Thoracic aorta (tissue), 2 donors: ENCODE measurements around the gene ARPC5. TPM values are rescaled to one million over a fixed set of nuclear protein-coding genes. Genes with fewer than 3 reads are reported as not detected.
"Not testable (repeated sequence)": the region's sequence is repeated elsewhere in the genome, so short reads cannot be mapped to it uniquely, and the experiment has no call there.

ENCODE experiments used
- ATAC-seq: fragments of 150-250 bp; one replicate; pipeline ENCODE4 v1.8.0; 2017; ENCODE audit warnings: low read depth; ENCODE audit not compliant: insufficient number of reproducible peaks, low FRiP score
- DNase-seq: peaks from one replicate; pipeline ENCODE4 v3.0.0-alpha.2; 2020; ENCODE audit warnings: low spot score
- H3K27ac ChIP-seq, 2 donors: fragments of 200-600 bp; sonication (generic); 1 replicate in 1 of 2; 2 replicates in 1 of 2; pipeline ENCODE4 v1.5.1; 2016; ENCODE audit warnings: mild to moderate bottlenecking in 2 of 2, moderate library complexity in 2 of 2
- H3K27me3 ChIP-seq: fragments of 200-600 bp; sonication (generic); replicated peaks from 2 replicates; pipeline ENCODE4 v1.6.0; 2016; ENCODE audit warnings: mild to moderate bottlenecking; ENCODE audit not compliant: insufficient read depth
- H3K36me3 ChIP-seq: fragments of 200-600 bp; sonication (generic); one replicate; pipeline ENCODE4 v1.5.1; 2016
- H3K4me1 ChIP-seq, 2 donors: fragments of 200-600 bp; sonication (generic); 1 replicate in 1 of 2; 2 replicates in 1 of 2; pipeline versions ENCODE4 v1.5.1 to v1.6.0; 2016; ENCODE audit warnings: low read depth in 2 of 2, mild to moderate bottlenecking in 1 of 2; ENCODE audit not compliant: control insufficient read depth in 1 of 2
- H3K4me3 ChIP-seq: fragments of 200-600 bp; sonication (generic); 2 replicates; pipeline ENCODE4 v1.5.1; 2016; ENCODE audit warnings: mild to moderate bottlenecking
- H3K9me3 ChIP-seq: fragments of 200-600 bp; sonication (generic); 2 replicates; pipeline ENCODE4 v1.5.1; 2016
- CTCF ChIP-seq: fragments of 200-600 bp; sonication (generic); IDR thresholded peaks from one replicate; pipeline ENCODE4 v1.5.1; 2019; ENCODE audit warnings: antibody characterized with exemption
- total RNA-seq, 2 donors: library from RNA; depleted of rRNA; stranded (reverse); fragments of >200 nt; gene quantifications; one replicate each; pipeline versions ENCODE4 v1.1.0 to v1.2.3, GENCODE V29; 2016

The ARPC5 gene
- 100 to 1,000 TPM; 102 to 108 TPM for total RNA-seq

- H3K27me3 ChIP-seq, result no peaks in the 10 kb centered on the region
- H3K9me3 ChIP-seq, result no peaks in the 10 kb centered on the region
- H3K4me1 ChIP-seq, result peaks cover 22 to 31% of the 10 kb centered on the region in 2 donors
- DNase-seq (peak; percentile 89), ATAC-seq (peak; percentile 87)
- peak within 1 kb of the TSS; percentile 96 to 97 for H3K27ac ChIP-seq
- H3K36me3 ChIP-seq, result no peaks in the 10 kb centered on the region
- no peak for TF ChIP-seq CTCF
- H3K4me3 ChIP-seq, result peak within 1 kb of the TSS; percentile 93
Observed at GRCh38 chr1:183635606-183636333, at the start of gene ARPC5. Gene ARPC5, minus strand, starts transcription at chr1:183635783. Its CDS starts 124 bp downstream, at chr1:183635659.

GRCh38 chr1:183685112-183685713 is 49.6 kb upstream of the ARPC5 start:
- H3K4me1 ChIP-seq, result no peaks in the 10 kb centered on the region

GRCh38 chr1:183679363-183679762 is 43.8 kb upstream of the ARPC5 start:
- not testable (repeated sequence) for H3K9me3 ChIP-seq, ATAC-seq, H3K4me1 ChIP-seq, H3K36me3 ChIP-seq, H3K27ac ChIP-seq, DNase-seq, H3K4me3 ChIP-seq, H3K27me3 ChIP-seq

More at GRCh38 chr1:183685112-183685713, 49.6 kb upstream of the ARPC5 start:
- no peak for ATAC-seq
- no peak overlapping the region for H3K27ac ChIP-seq
- no peaks in the 10 kb centered on the region for H3K27me3 ChIP-seq
- no peaks in the 10 kb centered on the region for H3K9me3 ChIP-seq
- no peak for DNase-seq
- TF ChIP-seq CTCF, result peak; percentile 59
- H3K4me3 ChIP-seq, result no peak overlapping the region
- H3K36me3 ChIP-seq, result no peaks in the 10 kb centered on the region

GRCh38 chr1:183678819-183679218 is 43.2 kb upstream of the ARPC5 start:
- TF ChIP-seq CTCF, result no peak
- no peak overlapping the region for H3K4me3 ChIP-seq
- no peak for DNase-seq
- no peaks in the 10 kb centered on the region for H3K27me3 ChIP-seq
- H3K4me1 ChIP-seq, result no peaks in the 10 kb centered on the region
- no peak overlapping the region for H3K27ac ChIP-seq
- H3K9me3 ChIP-seq, result no peaks in the 10 kb centered on the region
- H3K36me3 ChIP-seq, result no peaks in the 10 kb centered on the region
- ATAC-seq, result no peak

- Histone ChIP-seq H3K9me3 (no peaks in the 10 kb centered on the region), H3K4me3 (no peak overlapping the region), H3K27ac (no peak overlapping the region), H3K4me1 (no peaks in the 10 kb centered on the region), H3K36me3 (no peaks in the 10 kb centered on the region), H3K27me3 (no peaks in the 10 kb centered on the region)
- ATAC-seq (no peak), DNase-seq (no peak)
- no peak for TF ChIP-seq CTCF
Observed at GRCh38 chr1:183676586-183677189, 41.1 kb upstream of the ARPC5 start.
